Epithelial cell of esophagus (primary cell): Measurements from ENCODE around the gene CELF4.

ENCODE experiments used
- DNase-seq: peaks from one replicate; pipeline ENCODE4 v3.0.0; 2010; ENCODE audit warnings: low read depth
- H3K4me3 ChIP-seq: 2 replicates; pipeline ENCODE4 v1.5.1; 2011; ENCODE audit warnings: mild to moderate bottlenecking, low read length, control low read depth
- CTCF ChIP-seq: IDR thresholded peaks from 2 replicates; pipeline ENCODE4 v1.5.1; 2011; ENCODE audit warnings: low read depth, mild to moderate bottlenecking, low read length, control low read depth, inconsistent platforms; ENCODE audit not compliant: insufficient read depth; ENCODE audit errors: missing control alignments

Gene CELF4

GRCh38 chr18:37494406-37494805 lies 71.2 kb downstream of the CELF4 start:
- TF ChIP-seq CTCF = no peak
- DNase-seq = no peak
- H3K4me3 ChIP-seq = no peak overlapping the region

- no peak overlapping the region for H3K4me3 ChIP-seq
- no peak for TF ChIP-seq CTCF
- DNase-seq = no peak
Observed at GRCh38 chr18:37493352-37493935, 72.2 kb downstream of the CELF4 start.

DNA sequence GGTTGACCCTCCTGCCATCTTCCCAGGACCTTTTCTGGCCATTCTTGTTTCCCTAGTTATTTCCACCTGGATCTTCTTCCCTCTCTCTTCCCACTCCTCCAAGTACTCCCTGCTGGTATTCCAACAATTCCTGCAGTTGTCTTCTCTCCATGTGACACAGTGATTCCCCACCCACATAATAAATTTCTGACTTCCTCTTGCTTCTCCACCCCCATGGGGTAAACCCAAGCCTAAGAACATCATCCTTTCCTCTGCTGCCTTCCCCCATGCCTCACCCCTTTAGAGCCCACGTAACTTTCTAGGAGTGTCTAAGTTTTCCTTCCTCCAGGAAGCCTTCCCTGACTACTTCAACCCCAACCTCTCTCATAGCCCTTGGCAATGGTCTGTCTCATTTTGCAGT lies 72.6 kb downstream of the CELF4 start:
- no peak overlapping the region for H3K4me3 ChIP-seq
- no peak for DNase-seq
- no peak for TF ChIP-seq CTCF

DNA sequence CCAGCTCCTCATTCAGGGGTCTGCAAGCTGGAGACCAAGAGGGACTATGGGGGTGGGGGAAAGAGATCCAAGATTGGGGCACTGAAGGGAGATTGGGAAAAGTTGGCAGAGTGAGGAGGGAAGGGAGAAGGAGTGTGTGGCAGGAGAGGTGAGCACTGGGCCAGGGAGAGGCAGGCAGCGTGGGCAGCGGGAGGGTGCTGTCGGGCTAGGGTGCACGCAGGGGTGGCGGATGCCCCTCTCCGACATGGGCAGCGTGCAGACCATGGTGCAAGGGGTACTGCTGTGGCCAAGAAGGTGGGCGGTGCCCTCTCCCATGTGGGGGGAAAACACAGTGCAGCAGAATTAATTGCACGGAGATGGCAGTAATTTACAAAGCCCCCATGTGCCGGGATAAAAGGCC lies 74.1 kb downstream of the CELF4 start:
- H3K4me3 ChIP-seq = no peak overlapping the region
- DNase-seq = no peak
- no peak for TF ChIP-seq CTCF

DNA sequence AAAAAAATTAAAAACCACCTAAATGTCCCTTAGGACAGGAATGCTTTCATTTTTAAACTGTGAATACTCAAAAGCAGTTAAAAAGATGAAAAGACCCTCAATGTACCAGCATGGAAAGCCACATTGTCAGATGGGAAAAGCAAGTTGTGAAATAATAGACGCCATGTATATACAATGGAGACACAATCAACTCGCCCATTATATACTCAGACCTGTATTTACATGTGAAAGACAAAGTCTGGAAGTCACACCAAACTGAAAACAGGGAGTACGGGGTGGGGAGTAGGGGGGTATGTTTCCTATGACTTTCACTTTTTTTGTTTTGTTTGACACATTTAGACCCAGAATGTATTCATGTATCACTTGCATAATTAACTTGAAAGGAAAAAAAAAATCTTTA lies 75.6 kb downstream of the CELF4 start:
- no peak for DNase-seq
- TF ChIP-seq CTCF = no peak
- H3K4me3 ChIP-seq = no peak overlapping the region

DNA sequence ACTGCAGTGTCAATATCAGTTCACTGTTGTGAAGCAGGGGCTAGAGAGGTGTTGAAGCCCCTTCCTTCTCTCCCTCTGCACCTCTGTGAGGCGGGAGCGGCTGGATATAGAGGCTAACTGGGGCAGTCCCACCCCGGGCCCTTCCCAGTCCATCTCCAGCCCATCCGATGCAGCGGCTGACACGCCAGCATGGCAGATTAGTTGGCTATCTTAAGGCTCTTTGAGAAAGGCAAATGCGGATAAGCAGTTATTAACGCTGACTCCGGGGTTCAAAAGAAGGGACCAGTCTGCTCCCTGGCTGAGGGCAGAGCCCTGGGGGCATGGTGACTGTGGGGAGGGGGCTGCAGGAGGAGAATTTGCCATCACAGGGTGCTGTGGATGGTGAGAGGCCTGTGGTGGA lies 76.6 kb downstream of the CELF4 start:
- DNase-seq = no peak
- no peak for TF ChIP-seq CTCF

DNA sequence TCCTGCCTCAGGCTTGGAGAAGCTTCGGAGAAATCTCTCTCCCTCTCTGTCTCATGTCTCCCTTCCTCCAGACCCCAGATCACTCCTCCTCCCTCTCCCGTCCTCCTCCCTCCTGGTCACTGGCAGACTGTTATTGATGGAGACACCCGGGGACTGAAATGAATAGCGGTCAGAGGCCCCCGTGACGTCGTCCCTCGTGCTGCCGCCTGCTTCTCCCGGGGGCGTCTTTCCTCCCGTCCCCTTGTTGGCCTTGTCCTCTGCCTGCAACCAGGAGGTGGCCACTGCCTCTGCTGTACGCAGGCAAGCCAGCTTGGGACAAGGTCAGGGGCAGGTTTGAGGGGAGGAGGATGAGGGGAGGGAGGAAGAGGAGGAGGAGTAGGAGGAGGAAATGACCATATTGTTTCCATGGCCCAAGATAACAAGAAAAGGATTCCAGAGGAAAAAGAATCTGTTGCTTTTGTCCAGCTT lies 78.2 kb downstream of the CELF4 start:
- DNase-seq = no peak
- TF ChIP-seq CTCF = no peak
- H3K4me3 ChIP-seq = no peak overlapping the region

More for the DNA sequence above, 76.6 kb downstream of the CELF4 start:
- H3K4me3 ChIP-seq = no peak overlapping the region
